ENCODE results near the gene ALS2CL. TPM values are rescaled to one million over a fixed set of nuclear protein-coding genes. Genes with fewer than 3 reads are reported as not detected.
"Not testable (repeated sequence)": the region's sequence is repeated elsewhere in the genome, so short reads cannot be mapped to it uniquely, and the experiment has no call there.

ALS2CL gene, protein sequence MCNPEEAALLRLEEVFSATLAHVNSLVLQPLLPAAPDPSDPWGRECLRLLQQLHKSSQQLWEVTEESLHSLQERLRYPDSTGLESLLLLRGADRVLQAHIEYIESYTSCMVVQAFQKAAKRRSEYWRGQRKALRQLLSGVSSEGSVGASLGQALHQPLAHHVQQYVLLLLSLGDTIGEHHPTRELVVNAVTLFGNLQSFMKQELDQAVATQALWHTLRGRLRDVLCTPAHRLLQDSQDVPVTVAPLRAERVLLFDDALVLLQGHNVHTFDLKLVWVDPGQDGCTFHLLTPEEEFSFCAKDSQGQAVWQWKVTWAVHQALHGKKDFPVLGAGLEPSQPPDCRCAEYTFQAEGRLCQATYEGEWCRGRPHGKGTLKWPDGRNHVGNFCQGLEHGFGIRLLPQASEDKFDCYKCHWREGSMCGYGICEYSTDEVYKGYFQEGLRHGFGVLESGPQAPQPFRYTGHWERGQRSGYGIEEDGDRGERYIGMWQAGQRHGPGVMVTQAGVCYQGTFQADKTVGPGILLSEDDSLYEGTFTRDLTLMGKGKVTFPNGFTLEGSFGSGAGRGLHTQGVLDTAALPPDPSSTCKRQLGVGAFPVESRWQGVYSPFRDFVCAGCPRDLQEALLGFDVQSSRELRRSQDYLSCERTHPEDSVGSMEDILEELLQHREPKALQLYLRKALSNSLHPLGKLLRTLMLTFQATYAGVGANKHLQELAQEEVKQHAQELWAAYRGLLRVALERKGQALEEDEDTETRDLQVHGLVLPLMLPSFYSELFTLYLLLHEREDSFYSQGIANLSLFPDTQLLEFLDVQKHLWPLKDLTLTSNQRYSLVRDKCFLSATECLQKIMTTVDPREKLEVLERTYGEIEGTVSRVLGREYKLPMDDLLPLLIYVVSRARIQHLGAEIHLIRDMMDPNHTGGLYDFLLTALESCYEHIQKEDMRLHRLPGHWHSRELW
- total RNA-seq (2022) (39.6 and 46.7 TPM in 2 replicates), Bru-seq, nascent RNA (percentile 61 among the genes with signal in this experiment), BruChase-seq, experiment 1, labeled RNA remaining after a 6-hour chase (percentile 70 among the genes with signal in this experiment), BruChase-seq, experiment 2, labeled RNA remaining after a 2-hour chase (percentile 77 among the genes with signal in this experiment)
- long read RNA-seq, full-length matches to known transcripts: 3 of 40 reads
- long read RNA-seq, partial matches to known transcripts: 13 of 40 reads
- long read RNA-seq, other reads (novel, unspliced or antisense): 24 of 40 reads

DNA sequence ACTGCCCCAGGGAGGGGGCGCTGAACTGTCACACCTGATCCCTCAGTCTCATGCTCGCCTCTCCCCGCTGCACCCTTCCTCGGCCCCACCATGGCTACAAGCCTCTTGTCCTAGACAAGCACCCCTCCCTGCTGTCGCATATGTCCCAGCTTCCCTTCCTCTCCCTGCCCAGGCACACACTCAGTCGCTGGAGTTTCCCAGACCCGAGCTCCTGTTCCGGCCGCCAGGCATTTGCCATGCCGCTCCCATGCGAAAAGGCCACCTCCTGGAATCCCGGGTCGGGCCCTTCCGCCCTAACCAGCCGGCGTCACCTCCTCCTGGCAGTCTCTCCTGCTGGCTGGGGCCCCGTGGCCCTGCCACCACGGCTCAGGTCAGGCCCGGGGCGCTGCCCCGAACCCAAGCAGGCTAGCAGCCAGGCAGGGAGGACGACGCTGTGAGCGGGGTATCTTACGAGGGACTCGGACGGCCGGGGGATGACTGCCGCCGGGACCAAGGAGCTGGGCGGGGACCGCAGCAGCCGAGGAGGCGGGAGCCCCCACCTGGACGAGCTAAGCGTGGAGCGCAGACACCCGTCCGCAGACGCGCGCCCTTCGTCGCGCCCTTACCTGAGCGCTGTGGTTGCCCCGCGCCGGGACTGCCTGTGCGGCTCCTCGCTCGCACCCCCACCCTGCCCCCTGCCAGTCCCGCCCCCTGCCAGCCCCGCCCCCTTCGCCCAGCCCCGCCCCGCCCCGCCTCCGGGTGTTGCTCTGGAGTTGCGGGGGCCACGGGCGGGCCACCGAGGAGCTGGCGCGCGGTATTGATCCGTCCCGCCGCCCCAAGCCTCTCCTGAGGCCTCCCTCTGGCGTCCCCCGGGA is at the start of gene ALS2CL:
Gene ALS2CL (minus strand): TSS at position 642 of the 854 bp plus-strand sequence. CDS start 4,239 bp downstream, outside the sequence.
- DNase-seq: peak; percentile 73
- no peaks in the 10 kb centered on the region for H3K27me3 Mint-ChIP-seq (ENCODE audit: unreplicated experiment)
- H3K4me1 Mint-ChIP-seq (ENCODE audit: low read depth, unreplicated experiment): peaks cover 24% of the 10 kb centered on the region
- H3K27ac Mint-ChIP-seq (ENCODE audit: unreplicated experiment): peak within 1 kb of the TSS; percentile 96
- peaks cover 28% of the 10 kb centered on the region for H3K36me3 Mint-ChIP-seq (ENCODE audit: insufficient read depth, unreplicated experiment)
- no peaks in the 10 kb centered on the region for H3K9me3 Mint-ChIP-seq (ENCODE audit: low read depth, unreplicated experiment)
- intact Hi-C loops (cut with micrococcal nuclease; ENCODE audit: unreplicated experiment): no loop called here
- no TSS peak for BruUV-seq (replicated peaks)
- CTCF ChIA-PET: interaction anchor here (0.7 to 1.1 kb wide), 6 partner anchors 9 to 574 kb away, joined by 3 to 4 read pairs (median 3); no protein-coding TSS in a partner anchor
- TF ChIP-seq, protein P1, sequence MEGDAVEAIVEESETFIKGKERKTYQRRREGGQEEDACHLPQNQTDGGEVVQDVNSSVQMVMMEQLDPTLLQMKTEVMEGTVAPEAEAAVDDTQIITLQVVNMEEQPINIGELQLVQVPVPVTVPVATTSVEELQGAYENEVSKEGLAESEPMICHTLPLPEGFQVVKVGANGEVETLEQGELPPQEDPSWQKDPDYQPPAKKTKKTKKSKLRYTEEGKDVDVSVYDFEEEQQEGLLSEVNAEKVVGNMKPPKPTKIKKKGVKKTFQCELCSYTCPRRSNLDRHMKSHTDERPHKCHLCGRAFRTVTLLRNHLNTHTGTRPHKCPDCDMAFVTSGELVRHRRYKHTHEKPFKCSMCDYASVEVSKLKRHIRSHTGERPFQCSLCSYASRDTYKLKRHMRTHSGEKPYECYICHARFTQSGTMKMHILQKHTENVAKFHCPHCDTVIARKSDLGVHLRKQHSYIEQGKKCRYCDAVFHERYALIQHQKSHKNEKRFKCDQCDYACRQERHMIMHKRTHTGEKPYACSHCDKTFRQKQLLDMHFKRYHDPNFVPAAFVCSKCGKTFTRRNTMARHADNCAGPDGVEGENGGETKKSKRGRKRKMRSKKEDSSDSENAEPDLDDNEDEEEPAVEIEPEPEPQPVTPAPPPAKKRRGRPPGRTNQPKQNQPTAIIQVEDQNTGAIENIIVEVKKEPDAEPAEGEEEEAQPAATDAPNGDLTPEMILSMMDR (IDR thresholded peaks at IDR 0.05; ENCODE audit: unreplicated experiment): no peak
- H3K4me3 Mint-ChIP-seq (ENCODE audit: low read depth, unreplicated experiment): peak within 1 kb of the TSS; percentile 93

- TF ChIP-seq, protein P1 (IDR thresholded peaks at IDR 0.05; ENCODE audit: unreplicated experiment): no peak
- Mint-ChIP-seq H3K4me3 (ENCODE audit: low read depth, unreplicated experiment) (no peak overlapping the region), H3K36me3 (ENCODE audit: insufficient read depth, unreplicated experiment) (no peaks in the 10 kb centered on the region), H3K4me1 (ENCODE audit: low read depth, unreplicated experiment) (no peaks in the 10 kb centered on the region), H3K27ac (ENCODE audit: unreplicated experiment) (no peak overlapping the region), H3K9me3 (ENCODE audit: low read depth, unreplicated experiment) (no peaks in the 10 kb centered on the region), H3K27me3 (ENCODE audit: unreplicated experiment) (peaks cover 35% of the 10 kb centered on the region)
- CTCF ChIA-PET: no interaction called here
- BruUV-seq (replicated peaks): no TSS peak
- intact Hi-C loops (cut with micrococcal nuclease; ENCODE audit: unreplicated experiment): no loop called here
- DNase-seq: no peak
Measured at GRCh38 chr3:46742992-46743585, 49.6 kb upstream of the ALS2CL start.

DNA sequence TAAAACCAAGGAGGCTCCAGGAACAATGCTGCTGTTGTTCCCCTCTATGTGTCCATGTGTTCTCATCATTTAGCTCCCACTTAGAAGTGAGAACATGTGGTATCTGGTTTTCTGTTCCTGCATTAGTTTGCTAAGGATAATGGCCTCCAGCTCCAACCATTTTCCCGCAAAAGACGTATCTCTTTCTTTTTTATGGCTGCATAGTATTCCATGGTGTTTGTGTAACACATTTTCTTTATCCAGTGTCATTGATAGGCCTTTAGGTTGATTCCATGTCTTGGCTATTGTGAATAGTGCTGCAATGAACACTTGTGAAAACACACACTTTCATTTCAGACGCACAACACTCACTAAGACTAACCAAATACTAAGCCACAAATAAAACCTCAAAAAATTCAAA is 46.1 kb upstream of the ALS2CL start:
- H3K4me1 Mint-ChIP-seq (ENCODE audit: low read depth, unreplicated experiment); CTCF ChIA-PET; H3K9me3 Mint-ChIP-seq (ENCODE audit: low read depth, unreplicated experiment); H3K27ac Mint-ChIP-seq (ENCODE audit: unreplicated experiment); H3K36me3 Mint-ChIP-seq (ENCODE audit: insufficient read depth, unreplicated experiment); BruUV-seq (replicated peaks); DNase-seq; H3K4me3 Mint-ChIP-seq (ENCODE audit: low read depth, unreplicated experiment); intact Hi-C loops (cut with micrococcal nuclease; ENCODE audit: unreplicated experiment): not testable (repeated sequence)
- H3K27me3 Mint-ChIP-seq (ENCODE audit: unreplicated experiment): peaks cover 40% of the 10 kb centered on the region

DNA sequence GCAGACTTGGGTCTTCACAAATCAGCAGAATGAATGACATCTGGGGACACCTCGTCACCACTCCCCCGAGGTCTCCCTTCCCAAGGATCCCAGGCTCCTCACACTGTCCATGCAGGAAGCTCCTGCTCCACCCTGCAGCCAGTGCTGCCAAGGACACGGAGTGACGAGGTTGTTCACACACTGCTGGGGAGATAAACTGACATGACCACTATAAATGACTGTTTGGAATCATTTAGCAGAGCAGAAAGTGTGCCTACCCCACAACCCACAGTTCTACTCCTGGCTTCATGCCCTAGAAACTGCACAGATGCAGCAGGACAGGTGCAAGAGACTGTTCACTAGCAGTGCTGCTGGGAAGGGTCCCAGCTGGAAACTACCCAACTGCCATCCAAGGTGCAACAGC is 43.9 kb upstream of the ALS2CL start:
- BruUV-seq (replicated peaks): no TSS peak
- CTCF ChIA-PET: no interaction called here

More for the DNA sequence above, 43.9 kb upstream of the ALS2CL start:
- TF ChIP-seq, protein P1 (IDR thresholded peaks at IDR 0.05; ENCODE audit: unreplicated experiment): no peak
- intact Hi-C loops (cut with micrococcal nuclease; ENCODE audit: unreplicated experiment): no loop called here
- Mint-ChIP-seq H3K27ac (ENCODE audit: unreplicated experiment) (no peak overlapping the region), H3K36me3 (ENCODE audit: insufficient read depth, unreplicated experiment) (no peaks in the 10 kb centered on the region), H3K4me3 (ENCODE audit: low read depth, unreplicated experiment) (no peak overlapping the region), H3K4me1 (ENCODE audit: low read depth, unreplicated experiment) (no peaks in the 10 kb centered on the region), H3K9me3 (ENCODE audit: low read depth, unreplicated experiment) (no peaks in the 10 kb centered on the region), H3K27me3 (ENCODE audit: unreplicated experiment) (peaks cover 47% of the 10 kb centered on the region)
- no peak for DNase-seq

Measured in Calu3 (cell line).